NCI-H510A (cell line): ENCODE data around the gene CCDC174.

Experiments
- DNase-seq: peaks from one replicate; lab custom pipeline; 2025; lab: John Stamatoyannopoulos, UW

CCDC174 gene

GRCh38 chr3:14701676-14702075 lies 50.1 kb downstream of the CCDC174 start:
- no peak for DNase-seq

GRCh38 chr3:14703128-14703750 lies 51.7 kb downstream of the CCDC174 start:
- no peak for DNase-seq

GRCh38 chr3:14703791-14704190 lies 52.2 kb downstream of the CCDC174 start:
- no peak for DNase-seq

GRCh38 chr3:14706096-14706495 lies 54.5 kb downstream of the CCDC174 start:
- DNase-seq = no peak

GRCh38 chr3:14716591-14716990 lies 65.0 kb downstream of the CCDC174 start:
- DNase-seq = no peak

- DNase-seq = no peak
These were observed 65.7 kb downstream of the CCDC174 start for GRCh38 chr3:14717307-14717706.

- DNase-seq = no peak
These were observed 67.0 kb downstream of the CCDC174 start for GRCh38 chr3:14718539-14718938.

- no peak for DNase-seq
These were observed 67.4 kb downstream of the CCDC174 start for GRCh38 chr3:14719006-14719405.

- DNase-seq = no peak
These were observed 69.7 kb downstream of the CCDC174 start for GRCh38 chr3:14721126-14721864.
